IPS-18a (cell line): ENCODE data around the gene CD68.
A peak's percentile ranks its signal among the peaks of the same experiment; 100 is the strongest.
"Not testable (repeated sequence)": the region's sequence is repeated elsewhere in the genome, so short reads cannot be mapped to it uniquely, and the experiment has no call there.

Experiments used
- H3K27ac ChIP-seq: one replicate; pipeline ENCODE4 v1.5.1; 2013; ENCODE audit warnings: low read length
- H3K27me3 ChIP-seq: one replicate; pipeline ENCODE4 v1.6.1; 2013; ENCODE audit warnings: mild to moderate bottlenecking, low read length; ENCODE audit not compliant: control insufficient read depth, insufficient read depth
- H3K36me3 ChIP-seq: one replicate; pipeline ENCODE4 v1.6.1; 2013; ENCODE audit warnings: low read depth, low read length; ENCODE audit not compliant: control insufficient read depth
- H3K4me1 ChIP-seq: one replicate; pipeline ENCODE4 v1.6.1; 2013; ENCODE audit warnings: low read depth, low read length; ENCODE audit not compliant: control insufficient read depth
- H3K4me3 ChIP-seq: one replicate; pipeline ENCODE4 v1.5.1; 2013; ENCODE audit warnings: low read length
- H3K9ac ChIP-seq: one replicate; pipeline ENCODE4 v1.6.1; 2013; ENCODE audit warnings: mild to moderate bottlenecking, low read length, moderate library complexity
- H3K9me3 ChIP-seq: one replicate; pipeline ENCODE4 v1.6.1; 2013; ENCODE audit warnings: low read depth, low read length; ENCODE audit not compliant: control insufficient read depth

CD68 gene

GRCh38 chr17:7612294-7612640 is 32.8 kb downstream of the CD68 start:
- H3K4me3 ChIP-seq, result no peak overlapping the region
- no peak overlapping the region for H3K27ac ChIP-seq
- no peak overlapping the region for H3K9ac ChIP-seq

GRCh38 chr17:7613769-7614424 is 34.5 kb downstream of the CD68 start:
- no peaks in the 10 kb centered on the region for H3K27me3 ChIP-seq
- peaks cover 18% of the 10 kb centered on the region for H3K4me1 ChIP-seq
- peak overlapping the region; percentile 51 for H3K9ac ChIP-seq
- H3K9me3 ChIP-seq, result no peaks in the 10 kb centered on the region
- peak overlapping the region; percentile 91 for H3K4me3 ChIP-seq
- H3K36me3 ChIP-seq, result peaks cover 6% of the 10 kb centered on the region
- no peak overlapping the region for H3K27ac ChIP-seq

More at GRCh38 chr17:7612294-7612640, 32.8 kb downstream of the CD68 start:
- H3K36me3 ChIP-seq, result peaks cover 6% of the 10 kb centered on the region
- no peaks in the 10 kb centered on the region for H3K27me3 ChIP-seq
- H3K4me1 ChIP-seq, result peaks cover 18% of the 10 kb centered on the region
- no peaks in the 10 kb centered on the region for H3K9me3 ChIP-seq

GRCh38 chr17:7614425-7615264 is 35.2 kb downstream of the CD68 start, which contains the start of gene FXR2:
Gene FXR2, minus strand, starts transcription at chr17:7614897. Its CDS starts 365 bp downstream, at chr17:7614532.
- Histone ChIP-seq H3K27me3 (no peaks in the 10 kb centered on the region), H3K4me3 (peak within 1 kb of the TSS; percentile 91), H3K9ac (peak within 1 kb of the TSS; percentile 51), H3K36me3 (peaks cover 6% of the 10 kb centered on the region), H3K4me1 (peaks cover 18% of the 10 kb centered on the region), H3K9me3 (no peaks in the 10 kb centered on the region), H3K27ac (no peak within 1 kb of the TSS)

DNA sequence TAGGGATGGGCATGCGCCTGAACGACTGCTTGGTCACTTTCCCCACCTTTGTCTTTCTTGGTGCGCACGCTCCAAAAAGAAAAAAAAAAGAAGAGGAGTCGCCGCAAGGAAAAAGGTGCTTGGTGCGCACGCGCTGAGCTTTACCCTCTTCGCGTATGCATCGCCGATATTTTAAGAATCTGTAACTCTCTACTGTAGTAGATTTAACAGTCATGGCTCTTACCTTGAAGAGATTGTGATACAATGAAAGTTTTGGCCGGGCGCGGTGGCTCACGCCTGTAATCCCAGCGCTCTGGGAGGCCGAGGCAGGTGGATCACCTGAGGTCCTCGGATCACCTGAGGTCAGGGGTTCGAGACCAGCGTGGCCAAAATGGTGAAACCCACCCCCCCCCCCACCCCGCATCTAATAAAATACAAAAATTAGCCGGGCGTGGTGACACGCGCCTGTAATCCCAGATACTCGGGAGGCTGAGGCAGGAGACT is 35.9 kb downstream of the CD68 start:
- peaks cover 6% of the 10 kb centered on the region for H3K36me3 ChIP-seq
- H3K27ac ChIP-seq, result no peak overlapping the region
- peak overlapping the region; percentile 31 for H3K4me3 ChIP-seq
- no peak overlapping the region for H3K9ac ChIP-seq
- no peaks in the 10 kb centered on the region for H3K9me3 ChIP-seq
- H3K4me1 ChIP-seq, result peaks cover 18% of the 10 kb centered on the region
- no peaks in the 10 kb centered on the region for H3K27me3 ChIP-seq

GRCh38 chr17:7618608-7619007 is 39.2 kb downstream of the CD68 start:
- H3K27me3 ChIP-seq, result no peaks in the 10 kb centered on the region
- H3K4me3 ChIP-seq, result no peak overlapping the region
- peaks cover 2% of the 10 kb centered on the region for H3K4me1 ChIP-seq

DNA sequence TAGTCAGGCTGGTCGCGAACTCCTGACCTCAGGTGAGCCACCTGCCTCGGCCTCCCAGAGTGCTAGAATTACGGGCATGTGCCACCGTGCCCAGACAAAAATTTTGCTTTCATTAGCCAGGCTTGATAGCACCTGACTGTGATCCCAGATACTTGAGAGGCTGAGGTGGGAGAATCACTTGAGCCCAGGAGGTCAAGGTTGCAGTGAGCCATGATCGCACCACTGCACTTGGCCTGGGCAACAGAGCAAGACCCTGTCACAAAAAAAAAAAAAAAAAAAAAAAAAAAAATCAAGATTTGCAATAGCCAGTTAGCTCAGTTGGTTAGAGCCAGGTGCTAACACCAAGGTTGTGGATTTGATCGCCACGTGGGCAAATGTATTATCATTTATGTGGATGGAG is 41.4 kb downstream of the CD68 start:
- H3K27ac ChIP-seq, result no peak overlapping the region
- no peaks in the 10 kb centered on the region for H3K27me3 ChIP-seq
- no peak overlapping the region for H3K4me3 ChIP-seq
- H3K4me1 ChIP-seq, result no peaks in the 10 kb centered on the region
- no peaks in the 10 kb centered on the region for H3K9me3 ChIP-seq
- H3K9ac ChIP-seq, result no peak overlapping the region
- H3K36me3 ChIP-seq, result no peaks in the 10 kb centered on the region

More at GRCh38 chr17:7618608-7619007, 39.2 kb downstream of the CD68 start:
- no peak overlapping the region for H3K27ac ChIP-seq
- H3K9me3 ChIP-seq, result no peaks in the 10 kb centered on the region
- no peak overlapping the region for H3K9ac ChIP-seq
- no peaks in the 10 kb centered on the region for H3K36me3 ChIP-seq

- Histone ChIP-seq H3K9ac (no peak overlapping the region), H3K4me1 (peaks cover 8% of the 10 kb centered on the region), H3K27me3 (no peaks in the 10 kb centered on the region), H3K4me3 (no peak overlapping the region), H3K27ac (no peak overlapping the region), H3K9me3 (no peaks in the 10 kb centered on the region), H3K36me3 (no peaks in the 10 kb centered on the region)
Measured at GRCh38 chr17:7623661-7624060, 44.2 kb downstream of the CD68 start.

GRCh38 chr17:7625749-7626148 is 46.3 kb downstream of the CD68 start:
- H3K36me3 ChIP-seq, H3K4me3 ChIP-seq, H3K9me3 ChIP-seq, H3K9ac ChIP-seq, H3K4me1 ChIP-seq, H3K27ac ChIP-seq, H3K27me3 ChIP-seq: not testable (repeated sequence)

- no peaks in the 10 kb centered on the region for H3K9me3 ChIP-seq
- H3K4me3 ChIP-seq, result peak overlapping the region; percentile 89
- H3K27ac ChIP-seq, result no peak overlapping the region
- H3K9ac ChIP-seq, result peak overlapping the region; percentile 89
- peaks cover 8% of the 10 kb centered on the region for H3K4me1 ChIP-seq
- H3K36me3 ChIP-seq, result no peaks in the 10 kb centered on the region
- no peaks in the 10 kb centered on the region for H3K27me3 ChIP-seq
Measured at GRCh38 chr17:7626307-7626706, 46.9 kb downstream of the CD68 start.

- Histone ChIP-seq H3K4me1 (peaks cover 8% of the 10 kb centered on the region), H3K9ac (peak overlapping the region; percentile 89), H3K36me3 (no peaks in the 10 kb centered on the region), H3K27me3 (no peaks in the 10 kb centered on the region), H3K9me3 (no peaks in the 10 kb centered on the region), H3K27ac (peak overlapping the region; percentile 87), H3K4me3 (peak overlapping the region; percentile 89)
Measured at GRCh38 chr17:7626956-7627249, 47.5 kb downstream of the CD68 start.

DNA sequence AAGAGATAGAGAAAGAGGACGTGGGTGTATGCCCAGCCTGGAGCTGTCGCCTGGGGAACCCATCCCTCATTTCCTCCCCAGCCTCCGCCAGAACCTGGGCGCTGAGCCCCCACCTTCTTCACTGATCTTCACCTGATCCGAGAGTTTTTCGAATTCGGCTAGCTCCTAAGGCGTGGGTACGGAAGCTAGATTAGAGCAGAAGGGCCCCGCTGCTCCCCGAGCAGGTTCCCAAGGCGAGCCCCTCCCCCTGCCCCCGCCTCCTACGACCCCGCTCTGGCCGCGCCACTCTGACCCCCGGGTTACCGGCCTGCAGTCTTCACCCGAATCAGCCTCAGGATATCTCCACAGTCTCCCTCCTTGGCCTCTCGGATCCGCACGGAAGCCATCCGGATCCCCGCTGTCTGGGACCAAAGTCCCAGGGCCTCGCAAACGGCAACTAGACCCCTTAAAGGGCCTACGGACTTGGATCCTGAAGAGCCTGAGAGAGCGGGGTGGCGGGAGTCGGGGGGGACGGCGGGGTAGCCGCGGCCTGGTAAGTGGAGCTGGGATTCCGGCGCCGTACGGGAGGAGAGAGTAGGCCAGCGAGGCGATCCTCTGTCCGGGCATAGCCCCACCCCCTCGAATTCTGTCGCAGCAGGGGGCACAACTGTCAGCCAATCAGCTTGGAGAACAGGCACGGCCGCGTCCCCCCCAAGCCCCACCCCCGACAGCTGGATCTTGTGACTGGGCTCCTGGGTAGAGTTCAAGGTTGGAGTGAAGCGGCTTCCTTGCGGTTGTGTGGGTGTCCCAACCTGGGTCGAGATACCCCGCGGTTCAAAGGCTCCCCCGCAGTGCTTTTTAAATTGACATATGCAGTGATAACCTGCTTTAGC is 48.0 kb downstream of the CD68 start, which contains the start of gene SAT2:
TSS of gene SAT2 (minus strand) at position 572 of the 872 bp plus-strand sequence. CDS start at position 386, 186 bp downstream.
- peaks cover 8% of the 10 kb centered on the region for H3K4me1 ChIP-seq
- H3K27ac ChIP-seq, result peak within 1 kb of the TSS; percentile 87
- peak within 1 kb of the TSS; percentile 89 for H3K9ac ChIP-seq
- H3K9me3 ChIP-seq, result no peaks in the 10 kb centered on the region
- H3K27me3 ChIP-seq, result no peaks in the 10 kb centered on the region
- no peaks in the 10 kb centered on the region for H3K36me3 ChIP-seq
- peak within 1 kb of the TSS; percentile 89 for H3K4me3 ChIP-seq
